Stimulated activated CD4-positive, alpha-beta T cell treated with anti-CD3 and anti-CD28 coated beads, Interleukin-12 subunit alpha, Interleukin-12 subunit beta, amount 100 ng/mL, for 4 hours (primary cell): ENCODE data around the gene STX12.
A peak's percentile ranks its signal among the peaks of the same experiment; 100 is the strongest.
"Not testable (repeated sequence)": the region's sequence is repeated elsewhere in the genome, so short reads cannot be mapped to it uniquely, and the experiment has no call there.

Source experiments
- DNase-seq: peaks from one replicate; pipeline ENCODE4 v3.0.0-alpha.2; 2020

Gene STX12

DNA sequence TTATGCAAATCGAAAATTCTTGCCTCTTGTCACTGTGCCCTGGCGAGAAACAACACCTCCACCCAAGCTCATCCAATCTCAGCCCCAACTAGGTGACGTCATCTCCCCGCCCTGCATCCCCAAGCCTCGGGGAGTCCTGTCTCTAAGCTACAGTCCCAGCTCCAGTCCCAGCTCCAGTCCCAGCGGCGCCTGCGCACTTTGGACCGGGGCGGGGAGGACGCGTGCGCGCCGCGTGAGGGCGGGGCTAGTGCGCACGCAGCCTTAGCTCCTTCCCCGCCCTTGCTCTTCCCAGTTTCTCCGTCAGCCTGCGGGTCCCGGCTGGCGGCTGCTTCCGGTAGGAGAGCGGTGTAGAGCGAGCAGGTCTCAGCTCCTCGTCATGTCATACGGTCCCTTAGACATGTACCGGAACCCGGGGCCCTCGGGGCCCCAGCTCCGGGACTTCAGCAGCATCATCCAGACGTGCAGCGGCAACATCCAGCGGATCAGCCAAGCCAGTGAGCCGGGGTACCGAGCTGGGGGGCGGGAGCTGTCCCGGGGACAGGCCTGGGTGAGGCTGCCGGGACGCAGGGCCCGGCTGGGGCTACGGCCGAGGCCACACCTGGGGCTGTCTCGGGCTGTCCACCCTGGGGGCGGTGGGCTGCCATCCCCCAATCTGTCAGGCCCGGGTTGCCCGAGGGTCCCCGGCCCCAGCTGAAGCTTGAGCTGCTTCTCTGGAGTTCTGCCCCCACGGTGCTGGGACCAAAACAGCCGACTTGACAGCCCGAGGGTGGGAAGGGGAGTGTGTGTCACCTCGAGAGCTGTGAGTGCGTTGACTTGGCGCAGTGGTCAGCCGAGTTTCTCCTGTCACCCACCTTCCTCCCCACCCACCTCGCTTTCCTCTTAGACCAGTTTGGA, at the start of gene STX12:
STX12 (plus strand) TSS at position 288 of the 894 bp plus-strand sequence; CDS start at position 377, 89 bp downstream.
- DNase-seq, result peak; percentile 98

DNA sequence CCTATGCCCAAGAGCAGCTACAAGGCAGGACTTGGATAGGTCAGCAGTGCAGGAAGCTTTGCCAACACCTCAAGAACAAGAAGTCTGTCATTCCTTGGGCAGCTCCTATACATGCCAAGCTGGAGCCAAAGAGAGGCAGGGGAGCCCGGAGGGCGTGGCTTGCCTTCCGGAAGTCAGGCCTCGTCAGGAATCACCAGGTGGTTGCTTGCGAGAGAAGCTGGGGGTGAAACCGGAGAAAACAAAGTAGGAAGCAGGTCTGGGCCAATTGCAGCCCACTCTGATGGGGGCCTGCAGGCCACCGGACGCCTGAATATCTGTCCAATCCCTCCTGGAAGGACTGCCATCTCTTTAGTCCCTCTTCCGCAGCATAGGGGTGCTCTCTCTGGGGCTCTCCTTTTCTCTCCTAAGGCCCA, 48.1 kb upstream of the STX12 start:
- no peak for DNase-seq

DNA sequence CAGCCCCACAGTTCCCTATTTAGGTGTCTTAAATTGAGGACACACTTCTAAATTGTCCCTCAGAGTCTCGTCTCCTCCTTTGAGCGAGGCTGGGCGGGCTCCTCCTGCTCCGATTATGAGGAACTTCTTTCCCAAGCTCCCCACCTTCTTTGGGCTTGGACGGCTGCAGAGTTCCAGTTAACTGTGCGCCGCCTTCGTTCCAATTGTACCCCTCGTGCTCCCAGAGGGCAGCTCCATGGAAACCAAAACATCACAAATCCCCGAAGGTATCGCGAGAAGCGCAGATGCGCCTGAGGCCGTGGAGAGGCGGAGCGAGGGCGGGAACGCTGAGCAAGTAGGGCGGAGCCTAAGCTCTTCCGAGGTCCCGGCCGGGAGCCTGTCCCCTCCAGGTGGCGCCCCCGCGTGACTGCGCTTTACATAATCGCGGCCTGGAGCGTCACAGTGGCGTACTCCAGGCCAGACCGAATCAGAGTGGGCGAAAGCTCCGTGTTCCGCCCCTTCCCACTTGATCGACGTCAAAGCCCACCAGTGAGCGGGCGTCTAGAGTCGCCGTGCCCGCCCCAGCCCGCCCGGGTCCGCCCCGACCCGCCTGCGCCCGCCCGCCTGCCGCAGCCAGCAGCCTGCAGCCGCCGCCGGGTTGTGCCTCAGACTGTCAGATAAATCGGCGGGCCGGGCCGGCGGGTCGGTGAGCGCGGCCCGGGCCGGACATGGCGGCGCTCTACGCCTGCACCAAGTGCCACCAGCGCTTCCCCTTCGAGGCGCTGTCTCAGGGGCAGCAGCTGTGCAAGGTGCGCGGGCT, 47.4 kb upstream of the STX12 start, which contains the start of gene FAM76A:
FAM76A (plus strand) TSS at position 588 of the 799 bp plus-strand sequence; CDS start at position 708, 120 bp downstream.
- DNase-seq, result peak; percentile 99

DNA sequence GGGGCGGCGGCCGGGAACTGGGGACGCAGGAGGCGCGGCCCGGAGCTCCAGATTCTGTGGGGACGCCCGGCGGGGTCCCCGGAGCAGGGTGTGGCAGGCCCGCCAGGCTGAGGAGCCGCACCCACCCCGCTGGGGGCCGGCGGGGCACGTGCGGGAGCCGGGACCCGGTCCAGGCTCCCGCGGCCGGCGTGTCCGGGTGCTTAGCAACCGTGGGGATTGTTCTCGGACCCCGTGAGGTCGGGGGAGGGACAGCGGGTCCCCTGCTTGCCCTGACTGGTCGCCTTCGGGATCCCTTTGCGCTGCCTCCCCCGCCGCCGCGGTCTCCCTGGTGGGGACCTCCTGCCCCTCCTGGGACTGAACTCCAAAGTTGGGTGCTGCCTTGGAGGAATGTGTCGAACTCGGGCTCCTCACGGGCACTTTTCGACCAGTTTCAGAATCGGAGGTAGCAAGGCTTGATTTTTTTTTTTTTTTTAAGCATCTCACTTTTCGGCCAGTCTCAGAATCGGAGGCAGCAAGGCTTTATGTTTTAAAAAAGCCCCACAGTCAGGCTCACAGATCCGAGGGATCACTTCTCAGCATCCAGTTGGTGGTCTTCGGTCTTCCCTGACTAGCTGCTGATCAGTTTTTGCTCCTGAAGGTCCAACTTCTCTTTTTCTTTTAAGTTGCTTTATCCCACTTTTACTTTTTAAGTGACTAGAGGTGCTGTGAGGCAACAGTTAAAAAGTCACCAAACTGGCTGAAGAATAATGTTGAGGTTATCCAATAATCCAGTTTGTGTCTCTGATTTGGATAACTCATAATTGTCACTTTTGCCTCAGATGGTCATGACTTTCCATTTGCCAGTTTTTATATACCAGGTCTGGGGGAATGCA, 46.6 kb upstream of the STX12 start:
- DNase-seq, result peak; percentile 30

DNA sequence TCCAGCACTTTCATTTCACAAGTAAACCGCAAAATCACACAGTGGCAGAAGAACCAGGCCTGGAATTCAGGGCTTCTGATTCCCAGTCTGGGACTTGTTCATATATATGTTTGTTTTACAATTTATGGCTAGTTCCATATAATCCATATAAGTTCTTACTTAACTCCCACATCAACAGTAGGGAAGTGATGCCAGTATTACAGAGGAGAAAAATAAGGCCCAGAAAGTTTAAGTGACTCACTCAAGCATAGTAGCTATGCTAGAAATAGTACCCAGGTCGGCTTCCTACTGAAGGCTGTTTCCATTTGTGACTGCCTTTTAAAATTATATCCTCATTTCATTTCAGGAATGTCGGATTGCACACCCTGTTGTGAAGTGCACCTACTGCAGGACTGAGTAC, 45.9 kb upstream of the STX12 start:
- no peak for DNase-seq

DNA sequence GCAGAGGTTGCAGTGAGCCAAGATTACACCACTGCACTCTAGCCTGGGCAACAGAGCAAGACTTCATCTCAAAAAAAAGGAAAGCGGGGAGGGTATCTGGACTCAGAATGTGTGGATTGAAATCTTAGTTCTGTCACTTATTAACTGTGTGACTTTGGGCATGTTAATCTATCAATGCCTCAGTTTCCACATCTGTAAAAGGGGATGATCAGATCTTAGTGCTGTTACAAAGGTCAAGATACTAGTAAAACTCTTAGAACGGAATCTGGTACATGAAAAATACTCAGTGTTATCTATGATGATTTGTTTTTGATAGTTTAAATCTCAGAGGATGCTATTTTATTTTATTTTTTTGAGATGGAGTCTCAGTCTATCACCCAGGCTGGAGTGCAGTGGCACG, 36.8 kb upstream of the STX12 start:
- DNase-seq, result no peak

DNA sequence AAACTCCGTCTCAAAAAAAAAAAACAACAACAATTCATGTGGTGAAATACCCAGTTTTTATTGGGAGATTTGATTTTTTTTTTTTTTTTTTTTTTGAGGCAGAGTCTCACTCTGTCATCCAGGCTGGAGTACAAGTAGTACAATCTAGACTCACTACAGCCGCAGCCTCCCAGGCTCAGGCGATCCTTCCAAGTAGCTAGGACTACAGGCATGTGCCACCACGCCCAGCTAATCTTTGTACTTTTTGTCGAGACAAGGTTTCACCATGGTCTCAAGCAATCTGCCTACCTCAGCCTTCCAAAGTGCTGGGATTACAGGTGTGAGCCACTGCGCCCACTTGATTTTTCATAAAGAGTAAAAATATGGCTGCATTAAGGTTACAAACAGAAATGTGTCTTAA, 31.9 kb upstream of the STX12 start:
- DNase-seq, result no peak

DNA sequence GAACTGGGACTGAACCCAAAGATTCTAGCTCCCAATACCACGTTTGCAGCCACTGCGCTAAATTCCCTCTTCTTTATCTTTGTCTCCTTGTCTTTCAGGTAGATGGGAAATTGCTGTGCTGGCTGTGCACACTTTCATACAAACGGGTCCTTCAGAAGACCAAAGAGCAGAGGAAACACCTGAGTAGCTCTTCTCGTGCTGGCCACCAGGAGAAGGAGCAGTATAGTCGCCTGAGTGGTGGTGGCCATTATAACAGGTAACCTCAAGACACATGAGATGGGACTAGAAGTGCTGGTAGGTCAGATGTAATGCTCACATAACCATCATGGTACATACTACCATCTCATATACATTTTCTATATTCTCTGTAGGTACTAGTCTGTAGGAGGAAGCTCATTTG, 28.5 kb upstream of the STX12 start:
- DNase-seq, result no peak

DNA sequence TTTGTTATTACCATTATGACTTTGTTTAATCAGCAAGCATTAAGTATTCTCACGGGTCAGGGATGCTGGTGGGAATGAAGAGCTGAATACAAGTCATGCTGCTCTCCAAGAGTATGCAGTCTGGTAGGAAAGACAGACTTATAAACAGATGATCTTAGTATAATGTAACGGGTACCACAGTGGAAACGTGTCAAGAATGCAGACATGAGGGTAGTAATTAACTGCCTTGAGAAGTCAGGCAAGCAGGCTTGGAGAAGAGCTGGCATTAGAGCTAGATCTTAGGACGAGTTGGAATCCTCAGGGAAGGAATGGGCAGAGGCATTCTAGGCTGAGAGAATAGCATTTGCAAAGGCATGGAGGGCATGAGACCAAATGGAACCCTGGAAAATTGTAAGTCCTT, 27.6 kb upstream of the STX12 start:
- DNase-seq, result no peak

DNA sequence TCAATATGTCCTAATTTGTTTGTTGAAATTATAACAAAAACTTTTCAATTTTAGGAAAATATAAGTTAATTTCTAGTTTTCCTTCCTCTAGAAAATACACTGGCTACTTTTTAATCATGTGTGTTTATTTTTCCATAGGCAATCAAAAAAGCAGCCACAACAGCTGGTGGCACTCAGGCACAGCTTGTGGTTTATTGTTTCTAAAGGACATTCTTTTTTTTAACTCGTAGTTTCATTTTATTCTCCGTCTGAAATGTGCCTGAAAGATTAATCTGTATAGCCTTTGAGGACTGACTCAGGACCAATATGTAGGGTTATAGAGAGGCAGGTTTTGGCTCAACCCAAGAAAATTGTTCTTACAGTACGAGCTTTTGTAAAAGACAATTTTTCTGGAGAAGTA, 20.7 kb upstream of the STX12 start:
- no peak for DNase-seq

DNA sequence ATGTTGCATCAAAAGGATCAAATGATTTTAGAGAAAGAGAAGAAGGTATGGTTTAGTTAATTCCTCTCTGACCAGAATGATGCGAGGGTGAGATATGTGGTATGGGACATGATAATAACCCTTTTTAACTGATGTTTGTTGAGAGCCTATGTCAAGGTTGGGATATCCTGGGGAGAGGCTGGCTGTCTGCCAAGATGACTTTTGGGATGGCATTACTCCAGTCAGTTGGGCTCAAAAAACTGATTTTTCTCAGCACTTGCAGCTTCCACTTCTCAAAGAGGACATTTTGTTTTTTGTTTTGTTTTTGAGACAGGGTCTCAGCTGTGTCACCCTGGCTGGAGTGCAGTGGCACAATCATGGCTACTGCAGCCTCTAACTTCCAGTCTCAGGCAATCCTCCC, 17.7 kb upstream of the STX12 start:
- no peak for DNase-seq

DNA sequence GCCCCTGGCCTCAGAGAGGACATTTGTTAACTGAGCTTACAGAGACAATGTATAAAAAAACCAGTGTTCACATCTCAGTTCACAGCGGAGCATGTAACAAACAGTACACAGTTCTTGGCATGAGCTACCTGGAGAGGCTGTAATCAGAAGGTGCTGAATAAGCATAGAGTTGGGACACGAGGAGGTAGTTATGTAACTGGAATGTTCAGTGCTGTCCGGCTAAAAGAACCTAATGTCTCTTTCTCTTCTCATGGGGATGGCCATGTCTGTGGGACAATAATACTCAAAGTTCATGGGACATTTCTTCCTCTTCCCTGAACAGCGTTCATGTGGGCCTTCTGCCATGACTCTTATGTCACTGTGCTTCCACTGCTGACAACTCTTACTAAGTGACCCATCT, 17.2 kb upstream of the STX12 start:
- no peak for DNase-seq

DNA sequence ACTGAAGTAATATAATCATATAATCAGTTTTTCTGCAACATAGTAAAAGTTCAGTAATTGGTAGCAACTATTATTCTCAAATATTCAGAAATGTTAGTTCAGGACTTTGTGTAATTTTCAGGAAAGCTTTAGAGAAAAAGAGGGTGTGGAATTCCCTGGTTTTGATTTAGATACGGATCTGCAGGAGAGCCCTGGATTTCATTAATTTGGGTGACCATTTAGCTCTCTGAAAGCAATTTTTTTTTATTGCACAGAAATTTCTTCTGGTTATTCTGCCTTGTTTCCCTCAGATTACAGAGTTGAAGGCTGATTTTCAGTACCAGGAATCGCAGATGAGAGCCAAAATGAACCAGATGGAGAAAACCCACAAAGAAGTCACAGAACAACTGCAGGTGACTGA, 13.8 kb upstream of the STX12 start:
- DNase-seq, result no peak

DNA sequence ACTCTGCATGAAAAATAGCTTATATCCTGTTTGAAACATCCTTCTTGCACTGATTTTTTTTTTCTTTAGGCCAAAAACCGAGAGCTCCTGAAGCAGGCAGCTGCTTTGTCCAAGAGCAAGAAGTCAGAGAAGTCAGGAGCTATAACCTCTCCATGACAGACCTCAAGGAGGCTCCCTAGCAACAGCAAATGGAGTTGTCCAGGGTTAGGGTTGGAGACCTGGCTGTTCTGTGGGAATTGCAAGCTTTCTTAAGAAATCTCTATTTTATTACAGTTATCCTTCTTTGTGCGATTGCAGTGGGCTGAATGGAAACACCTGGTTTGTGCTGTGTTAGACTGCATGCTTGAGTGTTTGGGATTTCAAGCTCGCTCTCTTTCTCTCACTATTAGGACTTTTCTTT, 12.6 kb upstream of the STX12 start:
- no peak for DNase-seq

DNA sequence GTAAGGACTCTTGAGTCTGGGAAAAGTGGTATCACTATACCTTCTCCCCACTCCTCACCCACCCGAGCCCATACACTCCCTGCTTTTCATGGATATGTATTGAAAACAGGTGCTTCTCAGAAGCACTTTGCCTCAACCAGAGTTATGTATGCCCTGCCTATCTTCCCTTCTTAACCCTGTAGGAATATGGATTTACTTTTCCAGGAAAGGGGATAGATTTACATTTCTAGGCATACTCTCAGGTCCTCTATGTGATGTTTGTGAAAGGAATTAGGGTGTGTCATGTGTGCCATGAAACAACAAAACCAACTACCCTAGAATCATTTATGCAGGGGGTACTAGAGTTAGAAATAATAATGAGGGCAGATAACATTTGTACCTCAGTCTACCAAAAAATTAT, 11.0 kb upstream of the STX12 start:
- no peak for DNase-seq

DNA sequence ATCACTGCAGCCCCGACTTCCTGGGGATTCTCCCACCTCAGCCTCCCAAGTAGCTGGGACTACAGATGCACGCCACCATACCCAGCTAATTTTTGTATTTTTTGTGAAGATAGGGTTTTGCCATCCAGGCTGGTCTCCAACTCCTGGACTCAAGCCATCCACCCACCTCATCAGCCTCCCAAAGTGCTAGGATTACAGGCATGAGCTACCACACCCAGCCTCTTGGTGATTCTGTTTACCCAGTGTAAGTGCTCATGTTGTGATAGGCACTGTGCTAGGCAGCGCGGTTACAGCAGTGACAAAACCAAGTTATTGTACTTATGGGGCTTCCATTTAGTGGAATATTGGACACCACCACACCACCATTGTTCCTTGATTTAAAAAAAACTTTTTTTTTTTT, 9.7 kb upstream of the STX12 start:
- no peak for DNase-seq

DNA sequence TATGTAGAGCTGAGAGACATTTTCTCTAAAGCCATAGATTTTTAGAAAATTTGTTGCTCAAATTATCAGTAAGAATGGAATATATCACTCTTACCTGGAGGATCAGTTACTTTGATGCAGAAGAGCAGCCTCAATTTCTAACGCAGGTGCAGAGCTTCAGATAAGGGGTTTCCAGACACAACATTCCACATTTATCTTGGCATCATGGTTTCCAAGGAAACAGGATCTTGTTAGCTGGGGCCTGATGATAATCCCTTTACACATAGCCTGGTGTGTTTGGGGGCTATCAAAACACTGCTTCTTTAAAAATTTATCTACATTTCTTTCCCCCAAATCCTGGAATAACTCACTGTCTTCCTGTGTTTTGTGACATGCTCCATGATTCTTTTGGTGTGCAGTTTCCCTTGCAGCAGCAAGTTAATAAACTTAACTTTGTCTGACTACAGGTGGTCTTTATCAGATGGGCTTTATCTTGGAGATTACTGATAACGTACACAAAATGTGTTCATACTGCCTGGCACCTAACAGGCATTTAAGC, 2.7 kb upstream of the STX12 start:
- no peak for DNase-seq

DNA sequence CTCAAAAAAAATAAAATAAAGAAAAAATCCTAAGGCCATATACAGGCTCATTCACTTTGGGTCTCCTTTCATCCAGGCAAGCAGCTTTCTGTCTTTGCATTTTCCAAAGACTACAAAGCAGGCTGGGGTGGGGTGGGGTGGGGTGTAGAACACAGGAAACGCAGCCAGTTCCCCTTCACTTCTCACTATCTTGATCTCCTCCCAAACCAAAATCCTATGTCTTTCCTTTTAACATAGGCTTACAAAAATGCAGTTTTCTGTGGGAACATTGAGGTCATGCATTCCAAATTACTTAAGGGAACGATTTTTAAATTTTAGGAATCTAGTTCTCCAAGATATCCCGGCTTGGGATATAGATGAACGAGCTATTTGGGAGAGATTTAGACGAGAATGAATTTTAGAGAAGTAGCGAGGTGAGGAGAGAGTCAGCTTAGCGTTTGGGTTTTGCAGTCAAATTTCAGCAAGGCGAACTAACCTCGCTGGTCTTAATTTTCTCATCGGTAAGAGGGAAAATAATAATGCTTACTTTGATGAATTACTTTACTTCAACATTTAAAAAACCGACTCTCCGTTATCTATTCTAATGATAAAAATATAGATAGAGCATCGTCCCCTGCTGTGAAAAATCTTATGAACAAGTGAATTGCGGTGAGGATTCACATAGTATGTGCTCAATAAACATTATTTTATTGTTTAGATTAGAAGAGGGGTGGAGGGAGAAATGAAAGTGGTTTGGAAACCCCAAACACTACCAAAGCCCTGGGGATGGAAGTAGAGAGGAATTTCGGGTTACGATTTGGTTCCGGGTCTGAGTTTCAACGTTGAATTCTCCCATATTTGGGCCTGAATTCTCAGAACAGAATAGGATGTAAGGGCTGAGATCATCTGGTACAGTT, 735 bp upstream of the STX12 start:
- DNase-seq, result no peak

DNA sequence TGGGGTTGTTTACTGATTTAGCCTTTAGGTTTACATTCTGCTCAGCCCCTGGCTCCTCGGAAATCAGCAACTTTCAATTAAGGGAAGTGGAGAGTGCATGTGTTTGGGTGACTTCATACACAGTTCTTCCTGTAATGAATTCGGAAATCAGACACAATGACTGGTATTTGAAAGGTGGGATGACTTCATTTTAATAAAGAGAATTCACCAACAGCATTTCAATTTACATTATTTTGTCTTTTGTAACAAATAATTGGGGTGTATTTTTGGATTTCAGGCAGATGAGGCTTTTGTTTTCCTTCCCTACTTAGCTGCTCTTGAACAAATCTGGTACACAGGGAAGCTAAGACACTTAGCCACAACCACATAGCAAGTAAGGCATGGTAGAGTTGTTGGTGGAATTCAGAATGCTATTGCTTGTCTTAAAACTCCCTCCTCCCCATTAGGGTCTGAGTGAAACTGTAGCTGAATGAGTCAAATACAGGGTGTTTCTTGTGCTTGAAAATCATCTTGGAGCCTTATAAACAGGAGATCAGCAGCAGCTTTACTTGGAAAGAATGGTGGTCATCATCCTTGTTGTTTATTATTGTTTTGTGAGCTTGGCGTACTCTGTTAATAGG, 917 bp downstream of the STX12 start:
- no peak for DNase-seq

DNA sequence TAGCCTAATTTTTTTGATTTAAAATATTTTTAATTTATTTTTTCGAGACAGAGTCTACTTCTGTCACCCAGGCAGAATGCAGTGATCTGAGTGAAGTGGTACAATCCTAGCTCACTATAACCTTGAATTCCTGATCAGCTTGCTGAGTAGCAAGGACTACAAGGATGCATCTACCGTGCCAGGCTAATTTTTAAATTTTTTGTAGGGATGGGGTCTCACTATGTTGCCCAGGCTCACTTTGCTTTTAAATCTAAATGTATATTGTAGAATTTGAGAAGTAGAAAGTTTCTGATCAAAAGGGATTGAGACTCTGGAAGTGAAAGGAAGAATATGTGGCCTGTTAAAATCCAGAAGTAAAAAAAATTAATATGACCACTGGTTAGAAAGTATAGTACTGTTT, 1.6 kb downstream of the STX12 start:
- no peak for DNase-seq

DNA sequence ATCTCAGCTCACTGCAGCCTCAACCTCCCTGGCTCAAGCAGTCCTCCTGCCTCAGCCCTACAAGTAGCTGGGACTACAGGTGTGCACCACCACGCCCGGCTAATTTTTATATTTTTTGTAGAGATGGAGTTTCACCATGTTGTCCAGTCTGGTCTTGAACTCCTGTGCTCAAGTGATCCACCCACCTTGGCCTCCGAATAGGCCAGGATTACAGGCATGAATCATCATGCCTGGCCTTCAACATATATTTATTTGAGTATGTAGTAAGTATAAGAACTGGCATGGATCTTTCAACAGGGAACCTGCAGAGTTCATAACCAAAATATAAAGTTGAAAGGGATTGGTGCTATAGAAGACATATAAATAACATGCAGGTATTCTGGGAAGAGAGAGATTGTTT, 2.3 kb downstream of the STX12 start:
- DNase-seq, result not testable (repeated sequence)
